KBM-7 (cell line): Measurements from ENCODE around the gene NCOR1.
"Not testable (repeated sequence)": the region's sequence is repeated elsewhere in the genome, so short reads cannot be mapped to it uniquely, and the experiment has no call there.

ENCODE experiments used
- DNase-seq: peaks from one replicate; pipeline ENCODE4 v3.0.0-alpha.2; 2015
- in situ Hi-C: fragments of 300-500 bp; cut with MboI; formaldehyde crosslinking; loops from 2 replicates; pipeline ENCODE4 v1.14.3; 2020; ENCODE audit warnings: low sequenced_read_pairs, low pct_unique_long_range_greater_than_20kb, mixed read lengths

Gene NCOR1

DNA sequence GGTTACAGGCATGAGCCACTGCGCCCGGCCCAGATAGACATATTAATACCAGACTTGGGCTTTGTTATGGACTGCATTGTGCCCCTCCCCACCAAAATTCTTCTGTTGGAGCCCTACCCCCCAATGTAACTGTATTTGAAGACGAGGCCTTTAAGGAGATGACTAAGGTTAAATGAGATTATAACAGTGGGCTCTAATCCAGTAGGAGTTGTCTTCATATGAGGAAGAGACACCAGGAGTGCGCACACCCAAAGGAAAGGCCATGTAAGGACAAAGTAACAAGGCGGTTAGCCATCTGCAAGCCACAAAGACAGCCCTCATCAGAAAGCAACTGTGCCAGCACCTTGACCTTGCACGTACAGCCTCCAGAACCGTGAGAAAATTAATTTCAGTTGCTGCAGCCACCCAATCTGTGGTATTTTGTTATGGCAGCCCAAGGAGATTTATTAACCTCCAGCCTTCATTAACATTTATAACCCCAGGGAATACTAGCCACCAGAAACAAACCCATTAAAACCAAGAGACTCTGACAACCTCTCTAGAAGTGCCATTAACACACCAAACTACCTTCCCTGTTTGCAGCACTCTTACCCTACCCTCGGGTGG is 108.1 kb downstream of the NCOR1 start:
- in situ Hi-C loops = no loop called here
- DNase-seq = no peak

DNA sequence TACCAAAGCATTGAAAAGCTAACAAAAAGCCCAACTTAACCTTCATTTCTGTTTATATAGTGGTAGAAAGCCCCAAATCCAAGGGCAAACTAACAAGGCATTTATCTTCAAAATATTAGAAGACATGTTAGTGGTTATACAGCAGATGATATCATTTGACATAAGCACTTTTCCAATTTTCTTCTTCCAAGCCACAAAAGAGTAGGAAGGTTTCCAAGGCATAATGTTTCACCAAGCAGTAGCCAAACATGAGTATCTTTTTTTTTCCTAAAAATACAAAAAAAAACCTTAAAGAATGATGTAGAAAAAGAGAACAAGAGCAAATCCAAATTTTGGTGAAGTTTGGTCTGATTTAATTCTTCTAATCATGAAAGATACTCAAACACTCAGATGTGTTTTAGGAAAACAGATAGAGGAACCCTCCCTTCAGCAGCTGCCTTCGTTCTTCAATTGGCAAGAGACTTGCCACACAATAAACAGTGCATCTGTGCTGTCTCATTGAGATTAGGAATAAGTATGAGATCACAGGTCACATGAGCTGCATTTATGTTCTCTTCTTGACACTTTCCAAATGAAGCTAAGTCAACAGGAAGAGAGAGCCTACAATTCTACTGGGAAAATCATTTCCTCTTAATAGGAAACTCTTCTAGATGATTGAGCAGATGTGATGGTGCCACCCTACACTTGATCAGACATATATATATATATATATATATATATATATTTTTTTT is 109.0 kb downstream of the NCOR1 start:
- DNase-seq = peak; percentile 3
- in situ Hi-C loops = no loop called here

- DNase-seq = no peak
- in situ Hi-C loops = no loop called here
These were observed 111.1 kb downstream of the NCOR1 start for GRCh38 chr17:16104189-16104588.

DNA sequence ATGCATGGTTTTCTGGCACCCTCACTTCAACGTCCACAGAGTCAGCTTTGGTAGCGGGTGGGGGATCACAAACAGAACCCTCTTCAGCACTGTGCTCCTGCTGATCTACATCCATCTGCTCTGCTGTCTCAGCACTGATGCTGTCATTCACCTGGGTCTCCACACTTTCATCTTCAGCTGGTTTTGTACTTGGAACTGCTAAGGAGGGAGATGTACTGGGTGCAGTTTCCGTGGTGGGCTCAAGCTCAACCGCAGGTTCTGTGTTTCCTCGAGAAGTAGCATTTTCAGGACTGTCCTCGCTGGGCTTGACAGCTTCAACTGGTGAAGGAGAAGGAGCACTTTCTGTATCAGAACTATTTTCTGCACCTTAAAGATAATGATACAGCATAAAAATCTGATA is 113.9 kb downstream of the NCOR1 start:
- no peak for DNase-seq
- in situ Hi-C loops = no loop called here

- DNase-seq = no peak
- in situ Hi-C loops = no loop called here
These were observed 114.5 kb downstream of the NCOR1 start for GRCh38 chr17:16100737-16101400.

GRCh38 chr17:16091773-16092172 is 123.6 kb downstream of the NCOR1 start:
- DNase-seq = no peak
- in situ Hi-C loops = no loop called here

GRCh38 chr17:16086957-16087356 is 128.4 kb downstream of the NCOR1 start:
- no peak for DNase-seq
- in situ Hi-C loops = no loop called here

GRCh38 chr17:16085066-16085699 is 130.2 kb downstream of the NCOR1 start:
- in situ Hi-C loops = no loop called here
- no peak for DNase-seq

- in situ Hi-C loops = no loop called here
- no peak for DNase-seq
These were observed 132.1 kb downstream of the NCOR1 start for GRCh38 chr17:16083223-16083622.

GRCh38 chr17:16081507-16082087 is 133.7 kb downstream of the NCOR1 start:
- no peak for DNase-seq
- in situ Hi-C loops = no loop called here

DNA sequence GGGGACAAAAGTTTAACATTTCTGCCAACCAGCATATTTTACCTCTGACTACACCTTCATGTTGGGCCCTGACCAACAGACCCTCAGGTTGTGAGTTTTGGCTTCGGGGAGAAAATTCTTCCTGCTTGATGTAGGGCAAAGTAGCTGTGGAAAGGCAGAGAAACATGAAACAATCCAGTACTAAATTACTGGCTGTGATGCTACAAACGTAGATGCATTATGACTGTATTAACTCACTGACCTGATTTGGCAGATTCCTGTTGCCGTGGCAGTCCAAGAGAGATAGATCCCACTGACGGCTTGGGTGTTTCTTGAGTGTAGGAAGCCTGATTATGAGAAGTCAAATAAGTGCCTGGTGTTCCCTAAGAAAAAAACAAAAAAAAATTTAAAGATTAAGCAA is 135.0 kb downstream of the NCOR1 start:
- in situ Hi-C loops = no loop called here
- DNase-seq = no peak

DNA sequence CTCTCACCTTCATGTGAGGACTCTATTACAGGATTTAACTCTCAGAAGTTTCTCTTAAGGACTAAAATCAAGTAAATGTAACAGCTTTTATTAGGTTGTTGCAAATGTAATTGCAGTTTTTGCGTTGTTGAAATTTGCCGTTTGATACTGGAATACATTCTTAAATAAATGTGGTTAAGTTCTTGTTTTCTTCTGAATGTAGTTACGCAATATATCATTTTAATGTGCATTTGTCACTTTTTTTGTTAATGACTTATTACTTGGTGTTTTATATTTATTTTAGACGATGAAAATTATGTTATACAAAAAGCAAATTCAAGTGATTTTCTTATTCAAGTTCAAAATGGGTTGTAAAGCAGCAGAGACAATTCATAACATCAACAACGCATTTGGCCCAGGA is 139.4 kb downstream of the NCOR1 start:
- in situ Hi-C loops = no loop called here
- no peak for DNase-seq

- in situ Hi-C loops = no loop called here
- DNase-seq = no peak
These were observed 140.9 kb downstream of the NCOR1 start for GRCh38 chr17:16074423-16074822.

DNA sequence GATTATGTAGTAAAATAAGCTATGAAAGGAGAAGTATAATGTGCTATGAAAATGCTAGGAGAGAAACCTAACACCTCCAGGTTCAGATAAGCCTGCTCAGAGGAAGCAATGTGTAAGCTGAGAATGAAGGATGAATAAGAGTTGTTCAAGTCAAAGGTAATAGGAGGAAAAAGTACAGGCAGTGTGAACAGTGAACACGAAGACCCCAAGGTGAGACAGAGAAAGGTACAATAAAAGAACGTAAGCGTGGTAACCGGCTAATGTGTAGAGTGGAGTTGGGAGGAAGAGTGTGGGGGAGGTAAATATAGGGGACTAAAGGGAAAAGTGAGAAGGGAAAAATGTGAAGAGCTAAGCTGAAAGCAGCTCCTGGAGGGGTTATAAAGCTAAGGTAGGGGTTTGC is 141.5 kb downstream of the NCOR1 start:
- no peak for DNase-seq
- in situ Hi-C loops = no loop called here

- in situ Hi-C loops = no loop called here
These were observed 143.3 kb downstream of the NCOR1 start for GRCh38 chr17:16072031-16072430.

GRCh38 chr17:16068323-16068722 is 147.0 kb downstream of the NCOR1 start:
- no peak for DNase-seq
- in situ Hi-C loops = no loop called here

More at GRCh38 chr17:16072031-16072430, 143.3 kb downstream of the NCOR1 start:
- no peak for DNase-seq

DNA sequence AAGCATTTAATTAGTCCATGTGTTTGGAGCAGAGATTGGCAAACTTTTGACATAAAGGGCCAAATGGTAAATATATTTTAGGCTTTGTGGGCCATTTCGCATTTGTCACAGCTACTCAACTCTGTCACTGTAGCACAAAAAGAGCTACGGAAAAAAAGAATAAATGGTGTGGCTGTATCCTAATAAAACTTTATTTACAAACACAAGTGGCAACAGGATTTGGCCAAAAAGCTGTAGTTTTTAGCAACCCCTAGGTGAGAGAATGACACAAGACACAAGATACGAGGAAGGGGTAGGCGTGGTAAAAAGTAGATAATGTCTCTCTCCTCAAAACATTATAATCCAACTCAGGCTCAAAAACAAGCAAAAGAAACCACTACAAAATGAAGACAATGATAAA is 149.2 kb downstream of the NCOR1 start:
- DNase-seq = no peak
- in situ Hi-C loops = no loop called here

GRCh38 chr17:16061631-16062030 is 153.7 kb downstream of the NCOR1 start:
- in situ Hi-C loops = no loop called here
- DNase-seq = no peak

- in situ Hi-C loops, DNase-seq: not testable (repeated sequence)
These were observed 160.2 kb downstream of the NCOR1 start for GRCh38 chr17:16055139-16055538.

DNA sequence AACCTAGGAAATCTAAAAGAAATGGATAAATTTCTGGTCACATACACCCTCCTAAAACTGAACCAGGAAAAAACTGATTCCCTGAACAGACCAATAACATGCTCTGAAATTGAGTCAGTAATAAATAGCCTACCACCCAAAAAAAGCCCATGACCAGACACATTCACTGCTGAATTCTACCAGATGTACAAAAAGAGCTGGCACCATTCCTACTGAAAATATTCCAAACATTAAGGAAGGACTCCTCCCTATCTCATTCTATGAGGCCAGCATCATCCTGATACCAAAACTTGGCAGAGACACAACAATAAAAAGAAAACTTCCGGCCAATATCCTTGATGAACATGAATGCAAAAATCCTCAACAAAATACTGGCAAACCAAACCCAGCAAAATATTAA is 162.8 kb downstream of the NCOR1 start:
- DNase-seq = no peak
- in situ Hi-C loops = no loop called here
